Stimulated activated CD4-positive, alpha-beta T cell treated with anti-CD3 and anti-CD28 coated beads, Interleukin-4, amount 100 ng/mL, for 1 hour (primary cell): ENCODE measurements around the gene PKP1.

Source experiments
- DNase-seq: peaks from one replicate; pipeline ENCODE4 v3.0.0-alpha.2; 2020

The PKP1 gene

DNA sequence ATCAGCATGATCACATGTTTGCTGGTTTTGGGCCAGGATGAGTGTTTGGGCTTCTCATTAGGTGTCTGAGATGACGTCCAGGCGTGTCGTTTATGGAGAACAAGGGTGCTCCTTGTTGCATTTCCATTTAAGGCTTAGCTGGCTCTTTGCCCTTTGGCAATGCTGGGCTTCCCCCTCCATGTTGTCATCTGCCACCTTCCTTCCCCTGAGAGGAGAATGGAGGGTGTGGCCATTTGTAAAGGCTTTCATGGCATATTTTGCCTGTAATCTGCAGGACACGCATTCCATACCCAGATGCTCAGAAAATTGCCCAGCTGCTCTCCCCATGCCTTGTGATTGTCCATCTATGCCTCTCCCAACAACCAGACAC is 27.7 kb downstream of the PKP1 start:
- no peak for DNase-seq

DNA sequence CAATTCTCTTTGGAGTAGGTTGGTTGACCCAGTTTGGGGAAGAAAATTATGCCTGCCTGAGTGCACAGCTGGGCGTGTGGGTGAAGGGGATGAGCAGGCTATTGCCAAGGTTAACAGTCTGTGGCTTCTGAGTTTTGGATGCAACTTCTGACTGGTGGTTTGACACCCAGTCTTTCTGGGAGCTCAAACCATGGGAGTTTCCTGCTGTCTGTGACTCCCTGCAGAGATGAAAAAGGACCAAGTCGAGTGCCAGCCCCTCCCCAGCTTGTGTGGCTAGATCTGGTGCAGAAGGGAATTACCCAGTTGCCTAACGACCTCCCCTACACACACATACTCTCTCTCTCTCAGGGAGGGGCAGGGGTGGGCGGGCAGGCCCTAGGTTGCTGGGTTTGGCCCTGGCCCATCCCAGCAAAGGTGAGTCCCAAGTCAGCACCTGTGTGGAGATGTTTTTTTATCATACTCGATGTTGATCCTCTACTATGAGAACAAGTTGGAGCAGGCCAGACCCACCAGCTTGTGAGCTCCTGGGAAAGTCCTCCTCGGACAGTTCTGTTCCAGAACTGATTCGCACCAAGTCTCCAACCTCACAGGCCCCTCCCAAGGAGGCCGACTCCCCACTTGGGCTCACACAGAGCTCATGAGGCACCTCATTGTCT is 28.2 kb downstream of the PKP1 start:
- no peak for DNase-seq

DNA sequence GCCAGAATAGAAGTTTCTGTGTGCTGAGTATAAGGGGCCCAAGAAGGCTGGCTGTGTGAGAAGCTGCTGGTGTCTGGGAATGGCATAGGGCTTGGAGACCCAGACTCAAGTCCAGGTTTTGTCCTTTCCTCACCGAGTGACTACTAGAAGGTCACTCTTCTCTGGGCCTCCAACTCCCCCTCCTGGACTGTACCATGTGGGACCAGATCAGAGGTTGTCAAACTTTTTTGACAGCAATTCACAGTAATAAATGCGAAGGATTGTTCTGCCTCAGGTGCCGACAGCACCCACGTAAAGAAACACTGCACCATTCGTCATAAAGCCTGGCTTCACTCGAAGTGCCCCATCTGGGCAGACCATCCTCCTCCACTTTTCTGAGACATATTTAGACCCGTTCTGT is 29.0 kb downstream of the PKP1 start:
- no peak for DNase-seq

DNA sequence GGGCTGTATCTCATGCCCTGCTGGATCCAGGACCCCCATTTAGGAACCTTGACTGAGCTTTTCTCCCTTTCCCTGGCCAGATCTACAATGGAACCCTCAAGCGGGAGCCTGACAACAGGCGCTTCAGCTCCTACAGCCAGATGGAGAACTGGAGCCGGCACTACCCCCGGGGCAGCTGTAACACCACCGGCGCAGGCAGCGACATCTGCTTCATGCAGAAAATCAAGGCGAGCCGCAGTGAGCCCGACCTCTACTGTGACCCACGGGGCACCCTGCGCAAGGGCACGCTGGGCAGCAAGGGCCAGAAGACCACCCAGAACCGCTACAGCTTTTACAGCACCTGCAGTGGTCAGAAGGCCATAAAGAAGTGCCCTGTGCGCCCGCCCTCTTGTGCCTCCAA is 29.8 kb downstream of the PKP1 start:
- DNase-seq, result no peak

DNA sequence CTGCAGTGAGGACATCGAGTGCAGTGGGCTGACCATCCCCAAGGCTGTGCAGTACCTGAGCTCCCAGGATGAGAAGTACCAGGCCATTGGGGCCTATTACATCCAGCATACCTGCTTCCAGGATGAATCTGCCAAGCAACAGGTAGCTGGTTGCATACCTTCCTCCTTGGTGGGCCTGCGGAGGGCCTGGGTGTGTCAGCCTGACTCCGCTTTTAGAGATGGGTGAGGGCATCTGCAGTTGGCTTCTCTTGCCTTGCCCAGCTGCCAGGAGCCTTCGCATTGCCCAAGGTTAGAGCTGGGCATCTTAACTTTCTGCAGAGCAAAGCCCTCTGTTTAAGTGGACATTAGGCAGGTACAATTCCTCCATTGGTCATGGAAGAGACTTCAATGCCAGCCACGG is 33.2 kb downstream of the PKP1 start:
- DNase-seq, result no peak

DNA sequence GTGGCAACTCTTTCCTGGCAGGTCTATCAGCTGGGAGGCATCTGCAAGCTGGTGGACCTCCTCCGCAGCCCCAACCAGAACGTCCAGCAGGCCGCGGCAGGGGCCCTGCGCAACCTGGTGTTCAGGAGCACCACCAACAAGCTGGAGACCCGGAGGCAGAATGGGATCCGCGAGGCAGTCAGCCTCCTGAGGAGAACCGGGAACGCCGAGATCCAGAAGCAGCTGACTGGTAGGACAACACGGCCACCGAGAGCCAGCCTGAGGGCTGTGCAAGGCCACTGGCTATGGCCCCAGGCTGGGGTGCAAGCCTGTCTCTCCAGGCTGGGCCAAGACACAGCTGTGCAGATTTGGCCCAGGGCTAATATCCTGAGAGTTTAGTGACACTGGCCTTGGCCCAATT is 34.2 kb downstream of the PKP1 start:
- DNase-seq, result no peak

DNA sequence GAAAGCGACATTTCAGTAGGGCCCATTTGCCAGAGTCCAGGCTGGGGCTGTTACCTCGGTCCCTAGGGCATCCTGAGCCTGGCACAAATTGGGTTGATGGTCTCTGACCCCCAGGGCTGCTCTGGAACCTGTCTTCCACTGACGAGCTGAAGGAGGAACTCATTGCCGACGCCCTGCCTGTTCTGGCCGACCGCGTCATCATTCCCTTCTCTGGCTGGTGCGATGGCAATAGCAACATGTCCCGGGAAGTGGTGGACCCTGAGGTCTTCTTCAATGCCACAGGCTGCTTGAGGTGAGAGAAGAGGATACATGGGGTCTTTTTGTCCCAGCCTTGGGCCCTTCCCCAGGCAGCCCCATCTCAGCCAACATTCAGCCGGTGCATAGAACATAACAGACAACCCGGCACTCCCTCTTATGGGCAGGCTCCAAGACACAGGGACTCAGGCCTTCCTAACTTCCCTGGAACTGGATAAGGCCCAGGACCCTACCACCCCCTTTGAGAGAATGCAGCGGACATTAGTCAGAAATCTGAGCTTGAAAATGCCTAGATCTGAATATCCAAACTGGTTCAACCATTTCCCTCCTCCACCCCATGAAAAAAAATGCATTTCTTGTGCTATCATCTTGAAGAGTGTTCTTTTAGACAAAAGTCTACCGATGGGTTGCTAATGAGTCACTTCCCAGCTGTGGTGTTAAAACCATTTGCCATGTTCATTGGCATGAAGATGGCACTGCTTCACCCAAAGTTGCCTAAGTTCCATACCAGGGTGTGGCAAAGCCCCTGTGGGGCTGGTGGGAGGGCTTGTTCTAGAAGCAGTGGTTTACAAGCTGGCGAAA is 35.4 kb downstream of the PKP1 start:
- no peak for DNase-seq

DNA sequence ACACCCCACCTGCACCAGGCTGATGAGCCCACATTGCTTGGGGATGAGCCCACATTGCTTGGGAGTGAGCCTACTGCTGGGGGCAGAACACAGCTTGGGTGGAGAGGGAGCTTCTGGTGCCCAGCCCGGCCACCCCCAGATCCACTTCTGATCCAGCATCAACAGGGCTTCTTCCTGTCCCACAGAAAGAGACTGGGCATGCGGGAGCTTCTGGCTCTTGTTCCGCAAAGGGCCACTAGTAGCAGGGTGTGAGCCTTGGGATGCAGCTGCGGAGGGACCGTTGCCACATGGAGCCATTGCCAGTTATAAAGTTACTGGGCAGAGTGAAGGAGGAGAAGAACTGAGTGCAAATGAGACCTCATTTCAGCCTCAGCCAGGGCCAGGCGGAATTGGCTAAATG is 36.3 kb downstream of the PKP1 start:
- DNase-seq, result no peak

DNA sequence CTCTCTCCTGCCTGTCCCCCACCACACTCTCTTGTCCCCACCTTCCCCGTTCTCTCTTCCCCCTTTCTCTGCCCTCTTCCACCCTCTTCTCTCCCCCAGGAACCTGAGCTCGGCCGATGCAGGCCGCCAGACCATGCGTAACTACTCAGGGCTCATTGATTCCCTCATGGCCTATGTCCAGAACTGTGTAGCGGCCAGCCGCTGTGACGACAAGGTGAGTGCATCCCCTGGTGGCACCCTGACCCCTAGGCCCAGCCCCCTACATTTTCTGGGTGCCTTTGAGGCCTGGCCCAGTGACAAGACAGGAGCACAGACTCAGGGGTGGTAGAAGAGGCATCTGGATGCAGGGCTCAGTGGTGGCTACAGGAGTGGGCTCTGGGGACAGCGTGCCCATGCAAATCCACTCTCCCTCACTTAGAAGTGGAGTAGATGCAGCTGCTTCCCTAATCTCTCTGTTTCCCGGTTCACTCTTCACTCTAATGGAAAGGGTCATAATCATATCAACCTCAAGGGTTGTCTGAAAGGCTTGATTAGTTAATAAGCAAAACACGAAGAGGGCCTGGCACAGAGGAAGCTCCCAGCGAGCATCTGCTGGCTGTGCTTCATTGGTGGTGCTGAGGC is 37.0 kb downstream of the PKP1 start:
- DNase-seq, result no peak

DNA sequence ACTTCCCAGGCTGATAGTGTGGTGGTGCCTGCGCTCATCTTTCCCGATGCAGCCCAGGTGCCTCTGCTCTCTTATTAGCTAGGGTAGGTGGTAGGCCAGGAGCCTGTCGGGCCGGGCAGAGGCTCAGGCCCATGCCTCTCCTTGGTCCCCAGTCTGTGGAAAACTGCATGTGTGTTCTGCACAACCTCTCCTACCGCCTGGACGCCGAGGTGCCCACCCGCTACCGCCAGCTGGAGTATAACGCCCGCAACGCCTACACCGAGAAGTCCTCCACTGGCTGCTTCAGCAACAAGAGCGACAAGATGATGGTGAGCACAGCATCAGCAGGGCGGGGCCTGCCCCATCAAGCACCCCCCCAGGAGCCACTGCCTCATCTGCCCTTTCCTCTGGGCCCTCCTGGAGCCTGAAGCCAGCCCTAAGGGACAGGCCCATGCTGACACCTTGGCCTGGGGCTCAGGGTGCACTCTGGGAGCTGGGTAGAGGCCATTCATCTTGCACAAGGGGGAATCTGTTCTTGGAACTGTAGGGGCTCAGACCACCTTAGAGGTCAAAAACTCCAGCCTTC is 38.6 kb downstream of the PKP1 start:
- no peak for DNase-seq

DNA sequence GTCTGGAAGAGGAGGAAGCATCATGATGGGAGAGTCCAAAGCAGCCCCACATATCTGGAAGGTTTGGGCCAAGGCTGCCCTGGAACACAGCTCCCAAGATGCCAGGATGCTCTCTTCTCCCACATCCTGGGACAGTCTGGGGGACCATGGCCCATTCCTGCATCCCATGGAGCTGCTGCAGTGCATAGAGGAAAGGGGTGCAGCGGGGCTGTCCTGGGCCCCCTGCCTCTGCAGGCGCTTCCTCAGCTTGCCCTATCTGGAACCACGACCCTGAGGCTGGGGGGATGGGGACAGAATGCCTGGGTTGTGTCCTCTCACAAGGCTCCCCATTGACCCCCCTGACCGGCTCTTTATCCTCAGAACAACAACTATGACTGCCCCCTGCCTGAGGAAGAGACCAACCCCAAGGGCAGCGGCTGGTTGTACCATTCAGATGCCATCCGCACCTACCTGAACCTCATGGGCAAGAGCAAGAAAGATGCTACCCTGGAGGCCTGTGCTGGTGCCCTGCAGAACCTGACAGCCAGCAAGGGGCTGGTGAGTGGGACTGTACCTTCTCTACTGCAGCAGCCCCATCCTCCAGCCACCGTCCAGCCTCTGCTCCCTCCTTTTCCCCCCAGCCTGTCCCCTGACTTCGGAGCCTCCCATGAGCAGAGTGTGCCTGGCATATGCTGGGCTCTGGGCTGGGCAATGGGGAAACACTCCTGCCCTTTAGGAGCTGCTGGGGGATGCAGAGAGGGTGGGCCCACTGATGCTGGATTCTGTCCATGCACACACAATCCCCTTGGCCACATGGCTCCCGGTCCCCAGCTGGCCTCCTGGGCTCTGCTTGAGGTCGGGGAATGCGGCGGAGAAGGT is 39.6 kb downstream of the PKP1 start:
- DNase-seq, result no peak

DNA sequence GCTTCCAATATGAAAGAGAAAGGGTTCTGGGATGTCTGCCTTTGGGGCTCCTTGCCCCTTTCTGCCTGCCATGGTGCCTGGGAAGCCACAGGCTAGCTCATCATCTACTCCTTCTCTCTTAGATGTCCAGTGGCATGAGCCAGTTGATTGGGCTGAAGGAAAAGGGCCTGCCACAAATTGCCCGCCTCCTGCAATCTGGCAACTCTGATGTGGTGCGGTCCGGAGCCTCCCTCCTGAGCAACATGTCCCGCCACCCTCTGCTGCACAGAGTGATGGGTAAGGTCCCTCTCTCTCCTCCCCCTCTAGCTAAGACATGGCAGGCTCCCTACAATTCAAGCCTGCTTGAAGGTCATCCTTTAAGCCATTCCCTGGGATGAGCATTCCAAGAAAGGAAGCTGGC is 41.0 kb downstream of the PKP1 start:
- DNase-seq, result no peak

DNA sequence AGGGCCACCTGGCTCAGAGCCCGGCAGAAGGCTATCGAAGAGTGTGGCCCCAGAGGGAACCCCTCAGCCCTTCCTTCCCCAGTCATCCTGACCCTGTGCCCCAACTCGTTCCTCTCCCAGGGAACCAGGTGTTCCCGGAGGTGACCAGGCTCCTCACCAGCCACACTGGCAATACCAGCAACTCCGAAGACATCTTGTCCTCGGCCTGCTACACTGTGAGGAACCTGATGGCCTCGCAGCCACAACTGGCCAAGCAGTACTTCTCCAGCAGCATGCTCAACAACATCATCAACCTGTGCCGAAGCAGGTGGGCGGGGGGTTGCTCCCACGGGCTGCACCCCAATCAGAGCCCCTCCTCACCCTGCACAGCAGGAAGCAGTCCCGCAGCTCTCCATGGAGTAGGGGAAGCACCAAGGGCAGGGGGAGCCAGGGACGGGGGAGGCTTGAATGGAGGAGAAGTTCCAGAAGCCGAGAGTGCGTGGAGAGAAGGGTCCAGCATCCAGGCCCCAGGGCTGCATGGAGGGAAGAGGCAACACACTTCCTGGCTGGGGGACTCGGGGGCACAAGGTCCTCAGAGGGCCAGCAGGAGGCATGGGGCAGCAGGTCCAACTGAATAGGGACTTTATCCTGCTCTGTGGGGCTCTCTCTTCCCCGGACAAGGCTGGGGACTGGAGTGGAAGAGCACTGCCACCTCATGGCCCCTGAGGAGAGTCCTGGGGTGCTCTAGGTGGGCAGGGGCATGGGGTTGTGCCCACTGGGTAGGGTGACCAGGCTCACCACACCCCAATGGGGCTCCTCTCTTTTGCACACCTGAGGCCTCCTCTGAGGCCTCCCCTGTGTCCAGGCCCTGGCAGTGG is 41.7 kb downstream of the PKP1 start:
- no peak for DNase-seq

DNA sequence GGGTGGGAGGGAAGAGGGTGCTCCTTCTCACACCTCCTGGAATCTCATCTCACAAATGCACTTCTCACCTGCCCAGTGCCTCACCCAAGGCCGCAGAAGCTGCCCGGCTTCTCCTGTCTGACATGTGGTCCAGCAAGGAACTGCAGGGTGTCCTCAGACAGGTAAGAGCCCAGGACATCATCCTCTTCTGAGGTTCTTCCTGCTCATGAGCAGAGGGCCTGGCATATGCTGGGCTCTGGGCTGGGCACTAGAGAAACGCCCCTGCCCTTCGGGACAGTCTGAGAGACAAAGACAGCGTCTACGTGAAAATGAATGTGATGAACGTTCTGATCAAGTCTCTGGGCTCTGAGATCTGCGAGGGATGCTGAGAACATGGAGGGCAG is 42.4 kb downstream of the PKP1 start:
- DNase-seq, result no peak

DNA sequence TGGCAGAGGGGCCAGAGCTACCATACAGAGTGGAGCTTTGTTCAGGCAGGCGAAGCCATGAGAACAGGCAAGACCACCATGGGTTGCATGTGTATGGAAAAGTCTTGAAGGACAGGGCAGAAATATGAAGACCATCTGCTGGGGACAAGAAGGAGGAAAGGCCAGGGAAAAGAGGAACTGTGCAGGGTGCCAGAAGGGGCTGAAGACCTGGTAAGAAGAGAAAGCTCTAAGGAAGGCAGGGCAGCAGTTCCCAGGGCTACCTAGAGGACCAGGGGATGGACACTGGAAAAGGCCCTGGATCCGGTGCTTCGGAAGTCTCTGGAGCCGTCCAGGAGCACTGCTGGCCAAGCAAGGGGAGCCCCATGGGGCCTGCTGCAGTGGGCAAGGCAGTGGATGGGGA is 43.4 kb downstream of the PKP1 start:
- no peak for DNase-seq

DNA sequence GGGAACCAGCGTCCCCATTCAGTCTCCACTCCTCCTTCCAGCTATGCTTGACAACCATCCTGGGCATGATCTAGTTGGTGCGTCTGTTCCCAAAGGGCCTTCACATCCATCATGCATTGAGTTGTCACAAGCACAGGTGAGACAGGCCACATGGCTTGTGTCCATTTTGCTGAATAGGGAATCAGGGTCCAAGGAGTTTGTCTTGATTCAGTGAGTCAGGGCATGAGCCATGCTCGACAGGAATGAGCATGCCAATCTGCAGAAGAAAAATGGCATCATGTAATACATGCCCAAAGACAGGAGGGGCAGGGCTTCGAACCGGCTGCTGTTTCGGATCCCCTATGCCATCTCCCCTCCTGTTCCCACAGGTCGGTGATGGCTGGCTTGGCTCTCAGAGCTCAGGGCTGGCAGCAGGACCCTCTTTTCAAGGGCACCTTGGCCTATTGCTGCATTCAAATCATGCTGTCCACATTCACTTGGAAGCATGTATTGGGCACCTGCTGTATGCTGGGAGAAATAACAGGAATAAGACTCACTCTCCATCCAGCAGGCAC is 44.5 kb downstream of the PKP1 start:
- DNase-seq, result no peak

DNA sequence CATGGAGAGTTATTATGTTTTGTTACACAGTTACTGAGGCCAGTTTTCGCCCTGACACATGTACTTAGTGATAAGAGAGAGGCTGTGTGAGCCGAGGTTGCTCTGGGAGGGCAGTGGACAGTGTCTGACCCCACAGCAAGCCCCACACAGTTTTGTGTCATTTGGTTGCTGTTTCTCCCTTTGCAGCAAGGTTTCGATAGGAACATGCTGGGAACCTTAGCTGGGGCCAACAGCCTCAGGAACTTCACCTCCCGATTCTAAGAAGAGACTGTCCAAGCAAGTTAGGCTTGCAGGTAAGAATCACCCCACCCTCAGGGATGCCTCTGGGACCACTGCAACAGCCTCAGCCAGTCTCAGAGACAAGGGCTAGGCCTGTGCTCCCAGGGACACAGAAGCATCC is 45.3 kb downstream of the PKP1 start:
- no peak for DNase-seq

DNA sequence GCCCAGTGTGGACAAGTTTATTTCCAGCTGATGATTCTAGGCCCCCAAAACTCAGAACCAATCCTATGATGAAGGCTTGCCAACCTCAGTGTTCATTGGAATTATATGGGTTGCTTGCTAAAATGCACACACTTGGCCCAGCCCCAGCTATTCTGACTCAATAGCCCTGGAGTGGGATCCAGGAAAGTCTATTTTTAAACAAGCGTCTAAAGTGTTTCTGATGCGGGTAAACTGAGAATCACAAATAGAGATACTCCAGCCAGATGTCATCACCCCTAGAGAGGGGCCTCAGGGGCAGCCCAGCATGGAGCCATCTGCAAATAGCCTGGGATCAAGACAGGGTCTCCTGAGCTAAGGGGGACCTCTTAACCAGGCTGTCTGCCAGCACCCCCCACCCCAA is 46.0 kb downstream of the PKP1 start:
- no peak for DNase-seq

DNA sequence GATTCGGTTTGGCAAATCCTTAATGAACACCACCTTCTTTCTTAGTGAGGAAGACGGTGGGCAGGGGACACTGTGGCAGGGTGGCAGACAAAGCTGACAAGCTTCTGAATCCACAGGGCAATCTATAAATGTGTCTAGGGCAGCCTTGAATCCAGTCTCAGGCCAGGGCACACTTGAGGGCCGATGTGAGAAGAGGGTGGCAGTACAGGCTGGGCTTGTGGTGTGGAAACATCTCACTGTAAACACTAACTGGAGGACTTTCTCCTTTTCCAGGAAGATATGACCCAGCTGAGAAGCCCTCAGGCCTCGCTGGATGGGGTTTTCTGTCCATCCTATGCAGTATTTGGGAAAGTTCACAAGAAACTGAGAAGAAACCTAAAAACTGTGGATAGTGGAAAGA is 46.5 kb downstream of the PKP1 start:
- DNase-seq, result no peak

DNA sequence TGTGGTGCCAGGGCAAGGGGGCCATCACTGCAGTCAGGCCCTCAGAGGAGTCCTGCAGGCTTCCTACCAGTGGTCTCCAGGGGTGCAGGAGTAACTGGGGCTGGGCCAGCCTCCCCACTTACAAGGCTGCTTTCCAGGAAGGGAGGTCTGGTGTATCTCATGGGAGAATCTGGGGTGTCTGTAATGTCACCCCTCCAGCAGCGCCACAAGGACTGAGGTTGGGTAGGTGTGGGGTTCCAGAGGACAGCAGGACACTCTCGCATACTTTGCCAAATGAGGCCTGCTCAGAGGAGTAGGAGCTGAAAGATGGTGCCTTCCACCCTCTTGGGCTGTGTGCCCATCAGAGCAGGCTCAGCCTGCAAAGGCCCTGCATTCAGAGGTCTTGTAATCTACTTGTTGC is 47.2 kb downstream of the PKP1 start:
- DNase-seq, result no peak

DNA sequence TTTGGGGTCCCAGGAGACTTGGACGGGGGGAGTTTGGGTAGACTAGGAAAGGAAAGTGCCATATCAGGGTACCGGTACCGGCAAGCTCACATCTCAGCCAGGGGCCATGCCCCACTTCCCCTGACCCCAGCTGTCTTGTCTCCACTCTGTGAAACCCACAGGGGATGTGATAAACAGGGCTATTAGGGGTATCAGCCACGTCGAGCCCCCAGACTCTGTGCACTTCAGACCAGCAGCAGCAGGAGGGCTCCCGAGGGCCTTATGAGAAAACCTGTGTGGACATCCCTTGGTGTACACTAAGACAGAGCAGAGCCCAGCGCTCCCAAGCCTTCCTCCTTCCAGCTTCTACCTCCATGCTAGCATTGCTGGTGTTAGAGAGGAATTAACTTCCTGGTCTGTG is 47.9 kb downstream of the PKP1 start:
- no peak for DNase-seq

DNA sequence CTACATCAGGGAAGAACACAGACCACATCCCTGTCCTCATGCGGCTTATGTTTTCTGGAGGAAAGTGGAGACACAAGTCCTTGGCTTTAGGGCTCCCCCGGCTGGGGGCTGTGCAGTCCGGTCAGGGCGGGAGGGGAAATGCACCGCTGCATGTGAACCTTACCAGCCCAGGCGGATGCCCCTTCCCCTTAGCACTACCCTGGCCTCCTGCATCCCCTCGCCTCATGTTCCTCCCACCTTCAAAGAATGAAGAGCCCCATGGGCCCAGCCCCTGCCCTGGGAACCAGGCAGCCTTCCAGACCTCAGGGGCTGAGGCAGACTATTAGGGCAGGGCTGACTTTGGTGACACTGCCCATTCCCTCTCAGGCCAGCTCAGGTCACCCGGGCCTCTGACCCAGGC is 48.7 kb downstream of the PKP1 start:
- no peak for DNase-seq
